Endothelial cell of umbilical vein (primary cell): Measurements from ENCODE around the gene ZNF827. TPM values are rescaled to one million over a fixed set of nuclear protein-coding genes. Genes with fewer than 3 reads are reported as not detected.
A peak's percentile ranks its signal among the peaks of the same experiment; 100 is the strongest.

Experiments
- BruUV-seq: library from RNA; stranded (reverse); fragments of 400-500 nt; replicated peaks from 2 replicates; lab custom pipeline; 2021; lab: Mats Ljungman, UMichigan
- CTCF ChIA-PET: fragments of 300-600, 350-600 bp; sonication (Branson Sonifier 250); formaldehyde crosslinking; loops from one replicate; lab custom pipeline; 2021; ENCODE audit warnings: antibody characterized with exemption, inconsistent platforms; lab: Charles Lee
- POLR2A ChIA-PET: fragments of 300-600, 350-600 bp; sonication (Branson Sonifier 250); formaldehyde crosslinking; loops from one replicate; lab custom pipeline; 2021; ENCODE audit warnings: antibody characterized with exemption, inconsistent platforms; lab: Charles Lee
- DNase-seq: peaks from one replicate; pipeline ENCODE4 v3.0.0-alpha.2; 2011; ENCODE audit warnings: low read depth, low spot score
- FAIRE-seq: peaks from 2 replicates; lab custom pipeline; 2011; peaks lifted over from hg19 to GRCh38; lab: Jason Lieb, UNC
- H2AFZ ChIP-seq: 2 replicates; pipeline ENCODE4 v1.6.0; 2012; ENCODE audit warnings: low read depth, low read length, control low read depth, inconsistent platforms
- H3K27ac ChIP-seq: 2 replicates; pipeline ENCODE4 v1.5.1; 2011; ENCODE audit warnings: low read depth, mild to moderate bottlenecking, control low read depth, low read length, moderate library complexity; ENCODE audit not compliant: insufficient read depth
- H3K27me3 ChIP-seq, 2 experiments: 2 replicates each; pipeline versions ENCODE4 v1.6.0 to v1.6.1; 2011; ENCODE audit warnings: low read length in 2 of 2, mixed read lengths in 1 of 2; ENCODE audit not compliant: control insufficient read depth in 2 of 2, insufficient read depth in 2 of 2
- H3K36me3 ChIP-seq, 2 experiments: 2 replicates in 1 of 2; 3 replicates in 1 of 2; pipeline ENCODE4 v1.5.1; 2011; ENCODE audit warnings: low read length in 2 of 2, mild to moderate bottlenecking in 1 of 2, moderate library complexity in 1 of 2; ENCODE audit not compliant: control insufficient read depth in 2 of 2, insufficient read depth in 2 of 2; ENCODE audit errors: extremely low read depth in 1 of 2
- H3K4me1 ChIP-seq: 3 replicates; pipeline ENCODE4 v1.5.1; 2011; ENCODE audit warnings: mild to moderate bottlenecking, low read length; ENCODE audit not compliant: control insufficient read depth, insufficient read depth; ENCODE audit errors: extremely low read depth
- H3K4me2 ChIP-seq: 2 replicates; pipeline ENCODE4 v1.6.1; 2011; ENCODE audit warnings: low read length, control low read depth, mixed read lengths; ENCODE audit not compliant: insufficient read depth
- H3K4me3 ChIP-seq, 3 experiments: fragments of 200-600 bp in 1 of 3; sonication (generic), shearing (Covaris generic) in 1 of 3; replicated peaks in 1 of 3; 2 replicates each; pipeline ENCODE4 v1.5.1; 2011 to 2016; ENCODE audit warnings: control low read depth in 3 of 3, low read length in 3 of 3, mild to moderate bottlenecking in 2 of 3, inconsistent platforms in 1 of 3, low read depth in 1 of 3, moderate library complexity in 1 of 3; ENCODE audit not compliant: insufficient read depth in 1 of 3
- H3K79me2 ChIP-seq: 2 replicates; pipeline ENCODE4 v1.6.0; 2012; ENCODE audit warnings: low read length, inconsistent platforms; ENCODE audit not compliant: control insufficient read depth, insufficient read depth
- H3K9ac ChIP-seq: replicated peaks from 2 replicates; pipeline ENCODE3; 2011; ENCODE audit warnings: low read length, control low read depth; ENCODE audit not compliant: insufficient read depth; ENCODE audit errors: extremely low read depth
- H3K9me1 ChIP-seq: replicated peaks from 3 replicates; pipeline ENCODE4 v1.6.0; 2011; ENCODE audit warnings: mild to moderate bottlenecking, low read length; ENCODE audit not compliant: control insufficient read depth, insufficient read depth; ENCODE audit errors: extremely low read depth
- H3K9me3 ChIP-seq: replicated peaks from 2 replicates; pipeline ENCODE4 v1.5.1; 2012; ENCODE audit warnings: low read length, inconsistent platforms; ENCODE audit not compliant: control insufficient read depth, insufficient read depth
- H4K20me1 ChIP-seq: replicated peaks from 2 replicates; pipeline ENCODE3; 2011; ENCODE audit warnings: mild to moderate bottlenecking, low read length; ENCODE audit not compliant: control insufficient read depth, insufficient read depth; ENCODE audit errors: extremely low read depth
- EZH2 ChIP-seq: IDR thresholded peaks from 2 replicates; pipeline ENCODE4 v1.6.1; 2012; ENCODE audit warnings: borderline replicate concordance, low read depth, mild to moderate bottlenecking, moderate library complexity, low read length, inconsistent platforms; ENCODE audit not compliant: severe bottlenecking
- FOS ChIP-seq: IDR thresholded peaks from 2 replicates; pipeline ENCODE4 v1.6.1; 2011; ENCODE audit warnings: mild to moderate bottlenecking, low read length, moderate library complexity, borderline replicate concordance; ENCODE audit not compliant: insufficient read depth
- GATA2 ChIP-seq: IDR thresholded peaks from 2 replicates; pipeline ENCODE4 v1.7.0; 2011; ENCODE audit warnings: low read depth, mild to moderate bottlenecking, moderate library complexity, mixed read lengths, low read length; ENCODE audit not compliant: insufficient read length, insufficient read depth
- JUN ChIP-seq: IDR thresholded peaks from 2 replicates; pipeline ENCODE4 v1.6.1; 2011; ENCODE audit warnings: borderline replicate concordance, low read depth; ENCODE audit not compliant: insufficient read length, insufficient read depth
- MYC ChIP-seq: IDR thresholded peaks from one replicate; pipeline ENCODE4 v1.6.1; 2011; ENCODE audit warnings: mild to moderate bottlenecking, low read depth, low read length
- POLR2A ChIP-seq: IDR thresholded peaks from 2 replicates; pipeline ENCODE4 v1.6.1; 2012; ENCODE audit warnings: low read depth, mild to moderate bottlenecking, control low read depth, low read length
- POLR2AphosphoS5 ChIP-seq: IDR thresholded peaks from 2 replicates; pipeline ENCODE4 v1.6.1; 2012; ENCODE audit warnings: low read depth, mild to moderate bottlenecking, control low read depth, low read length, moderate library complexity; ENCODE audit not compliant: insufficient read depth
- dilution Hi-C: fragments of 300-500 bp; cut with MboI; formaldehyde crosslinking; loops from one replicate; pipeline ENCODE4 v1.15.0; 2019; ENCODE audit warnings: low sequenced_read_pairs; ENCODE audit not compliant: extremely low pct_ligation_motif_present
- intact Hi-C: fragments of 100-400 bp; cut with micrococcal nuclease; formaldehyde crosslinking; loops from one replicate; pipeline ENCODE4 v1.10.0; 2022
- polyA plus RNA-seq, 4 experiments: library from polyadenylated mRNA; depleted of rRNA in 3 of 4; stranded (reverse) in 3 of 4; unstranded in 1 of 4; fragments of >200 nt; gene quantifications; 2 replicates each; pipeline versions ENCODE4 v1.2.1 to v1.2.3, GENCODE V29; 2011 to 2012; ENCODE audit warnings: missing spikeins in 1 of 4
- total RNA-seq: library from RNA; stranded (reverse); gene quantifications from 2 replicates; pipeline ENCODE4 v1.2.3, GENCODE V29; 2021
- TF ChIP-seq, protein P1 (sequence below), 2 donors: IDR thresholded peaks; 1 replicate in 1 of 2; 2 replicates in 1 of 2; pipeline ENCODE4 v1.5.1; 2011; ENCODE audit warnings: low read length in 2 of 2, mild to moderate bottlenecking in 2 of 2, moderate library complexity in 2 of 2, control low read depth in 1 of 2, inconsistent platforms in 1 of 2, low read depth in 1 of 2; ENCODE audit not compliant: insufficient read depth in 1 of 2; ENCODE audit errors: extremely low read depth in 1 of 2
- TF ChIP-seq, protein P2 (sequence below): IDR thresholded peaks from 2 replicates; pipeline ENCODE4 v1.6.1; 2011; ENCODE audit not compliant: insufficient read depth, insufficient read length

The ZNF827 gene
- total and polyA plus RNA-seq, 2 donors (not counting 3 experiments of a cell fraction or from before 2014, with no cell fraction given), result 16.9 to 23.7 TPM

DNA sequence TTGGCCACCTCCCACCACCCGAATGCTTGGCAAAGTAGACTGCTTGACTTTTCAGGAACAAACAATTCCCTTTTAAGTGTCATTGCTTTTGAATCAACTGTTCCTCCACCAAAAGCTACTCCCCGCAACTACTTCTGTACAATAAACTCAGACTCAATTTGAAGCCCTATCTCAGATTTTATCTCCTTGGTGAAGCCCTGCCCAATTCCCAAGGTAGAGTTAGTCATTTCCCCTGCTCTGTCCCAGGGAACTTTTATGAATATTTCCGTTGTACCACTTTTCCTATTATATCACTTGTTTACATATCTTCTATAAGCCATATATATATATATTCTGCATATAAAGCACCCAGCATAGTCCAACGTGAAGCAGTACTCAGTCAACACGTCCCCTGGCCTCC lies 155.9 kb downstream of the ZNF827 start:
- CTCF ChIA-PET, result interaction anchor here (1.2 to 2.1 kb wide), 3 partner anchors 10 to 60 kb away, joined by 3 to 9 read pairs (median 3); no protein-coding TSS in a partner anchor

More for the DNA sequence above, 155.9 kb downstream of the ZNF827 start:
- Histone ChIP-seq H3K4me2 (peak overlapping the region; percentile 31), H4K20me1 (no peaks in the 10 kb centered on the region), H3K4me3 (no peak overlapping the region), H3K79me2 (no peaks in the 10 kb centered on the region), H3K9me3 (no peaks in the 10 kb centered on the region), H3K27me3 (no peaks in the 10 kb centered on the region), H3K4me1 (peaks cover 36% of the 10 kb centered on the region), H3K36me3 (no peaks in the 10 kb centered on the region), H3K9me1 (no peaks in the 10 kb centered on the region), H3K27ac (peak overlapping the region; percentile 36), H3K9ac (no peak overlapping the region), H2AFZ (no peak overlapping the region)
- POLR2A ChIA-PET, result interaction anchor here (1.2 kb wide), 1 partner anchor 49 kb away, joined by 3 read pairs; no protein-coding TSS in a partner anchor
- no peak for TF ChIP-seq MYC
- TF ChIP-seq JUN, result peak; percentile 45
- TF ChIP-seq GATA2, result peak; percentile 86
- no peak for TF ChIP-seq POLR2AphosphoS5
- TF ChIP-seq, protein P1, sequence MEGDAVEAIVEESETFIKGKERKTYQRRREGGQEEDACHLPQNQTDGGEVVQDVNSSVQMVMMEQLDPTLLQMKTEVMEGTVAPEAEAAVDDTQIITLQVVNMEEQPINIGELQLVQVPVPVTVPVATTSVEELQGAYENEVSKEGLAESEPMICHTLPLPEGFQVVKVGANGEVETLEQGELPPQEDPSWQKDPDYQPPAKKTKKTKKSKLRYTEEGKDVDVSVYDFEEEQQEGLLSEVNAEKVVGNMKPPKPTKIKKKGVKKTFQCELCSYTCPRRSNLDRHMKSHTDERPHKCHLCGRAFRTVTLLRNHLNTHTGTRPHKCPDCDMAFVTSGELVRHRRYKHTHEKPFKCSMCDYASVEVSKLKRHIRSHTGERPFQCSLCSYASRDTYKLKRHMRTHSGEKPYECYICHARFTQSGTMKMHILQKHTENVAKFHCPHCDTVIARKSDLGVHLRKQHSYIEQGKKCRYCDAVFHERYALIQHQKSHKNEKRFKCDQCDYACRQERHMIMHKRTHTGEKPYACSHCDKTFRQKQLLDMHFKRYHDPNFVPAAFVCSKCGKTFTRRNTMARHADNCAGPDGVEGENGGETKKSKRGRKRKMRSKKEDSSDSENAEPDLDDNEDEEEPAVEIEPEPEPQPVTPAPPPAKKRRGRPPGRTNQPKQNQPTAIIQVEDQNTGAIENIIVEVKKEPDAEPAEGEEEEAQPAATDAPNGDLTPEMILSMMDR (IDR thresholded peaks at IDR 0.05; ENCODE audit: extremely low read depth in 1 of 2, insufficient read depth in 1 of 2, low read depth in 1 of 2, low read length in 2 of 2), result no peak
- TF ChIP-seq, protein P2, sequence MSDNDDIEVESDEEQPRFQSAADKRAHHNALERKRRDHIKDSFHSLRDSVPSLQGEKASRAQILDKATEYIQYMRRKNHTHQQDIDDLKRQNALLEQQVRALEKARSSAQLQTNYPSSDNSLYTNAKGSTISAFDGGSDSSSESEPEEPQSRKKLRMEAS, result no peak
- TF ChIP-seq FOS, result peak; percentile 43
- TF ChIP-seq EZH2, result no peak
- TF ChIP-seq POLR2A, result no peak
- DNase-seq (peak; percentile 64), FAIRE-seq (peak; percentile 86)
- dilution Hi-C loops, result no loop called here
- no TSS peak for BruUV-seq
- intact Hi-C loops, result loop anchor here (1.0 to 2.0 kb wide), 2 partner anchors 22 to 61 kb away; no protein-coding TSS in a partner anchor
